ENCODE data around the gene RNPS1.

RNPS1 gene

DNA sequence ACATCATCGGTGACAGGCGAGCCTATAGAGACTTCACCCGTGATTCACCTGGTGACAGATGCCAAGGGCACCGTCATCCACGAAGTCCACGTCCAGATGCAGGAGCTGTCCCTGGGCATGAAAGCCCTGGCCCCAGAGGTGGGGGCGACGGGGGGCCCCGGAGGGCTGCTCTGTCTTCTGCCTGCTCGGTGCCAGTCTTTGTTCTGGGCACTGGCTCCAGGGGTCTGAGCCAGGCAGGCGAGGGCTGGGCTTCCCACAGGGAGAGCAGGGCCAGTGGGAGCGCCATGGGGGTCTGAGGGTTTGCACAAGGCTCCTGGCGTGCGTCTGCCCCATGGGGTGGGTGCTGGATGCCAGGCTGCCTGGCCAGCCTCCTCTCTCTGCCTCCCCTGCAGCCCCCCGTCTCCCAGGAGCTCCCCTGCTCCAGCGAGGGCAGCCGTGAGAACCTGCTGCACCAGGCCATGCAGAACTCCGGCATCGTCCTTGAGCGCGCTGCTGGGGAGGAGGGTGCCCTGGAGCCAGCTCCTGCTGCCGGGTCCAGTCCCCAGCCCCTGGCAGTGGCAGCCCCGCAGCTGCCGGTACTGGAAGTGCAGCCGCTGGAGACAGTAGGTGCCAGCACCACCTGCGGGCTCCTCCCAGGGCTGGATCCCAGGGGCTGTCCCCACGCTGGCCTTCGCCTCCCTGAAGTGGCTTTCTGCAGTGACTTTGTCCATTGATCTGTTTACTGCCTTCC lies 34.7 kb downstream of the RNPS1 start:
- ChIA-PET CTCF (interaction anchor here (2.0 kb wide), 1 partner anchor 18 kb away, joined by 7 read pairs; the partner anchor contains the start of gene ECI1), POLR2A (interaction anchor here (0.6 kb wide), 1 partner anchor 32 kb away, joined by 4 read pairs; no protein-coding TSS in a partner anchor)
- no peak for DNase-seq (ENCODE audit: extremely low spot score)
- TF ChIP-seq, protein P1, sequence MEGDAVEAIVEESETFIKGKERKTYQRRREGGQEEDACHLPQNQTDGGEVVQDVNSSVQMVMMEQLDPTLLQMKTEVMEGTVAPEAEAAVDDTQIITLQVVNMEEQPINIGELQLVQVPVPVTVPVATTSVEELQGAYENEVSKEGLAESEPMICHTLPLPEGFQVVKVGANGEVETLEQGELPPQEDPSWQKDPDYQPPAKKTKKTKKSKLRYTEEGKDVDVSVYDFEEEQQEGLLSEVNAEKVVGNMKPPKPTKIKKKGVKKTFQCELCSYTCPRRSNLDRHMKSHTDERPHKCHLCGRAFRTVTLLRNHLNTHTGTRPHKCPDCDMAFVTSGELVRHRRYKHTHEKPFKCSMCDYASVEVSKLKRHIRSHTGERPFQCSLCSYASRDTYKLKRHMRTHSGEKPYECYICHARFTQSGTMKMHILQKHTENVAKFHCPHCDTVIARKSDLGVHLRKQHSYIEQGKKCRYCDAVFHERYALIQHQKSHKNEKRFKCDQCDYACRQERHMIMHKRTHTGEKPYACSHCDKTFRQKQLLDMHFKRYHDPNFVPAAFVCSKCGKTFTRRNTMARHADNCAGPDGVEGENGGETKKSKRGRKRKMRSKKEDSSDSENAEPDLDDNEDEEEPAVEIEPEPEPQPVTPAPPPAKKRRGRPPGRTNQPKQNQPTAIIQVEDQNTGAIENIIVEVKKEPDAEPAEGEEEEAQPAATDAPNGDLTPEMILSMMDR (IDR thresholded peaks at IDR 0.05; ENCODE audit: control extremely low read depth, extremely low read depth, low read depth, missing control alignments): no peak

DNA sequence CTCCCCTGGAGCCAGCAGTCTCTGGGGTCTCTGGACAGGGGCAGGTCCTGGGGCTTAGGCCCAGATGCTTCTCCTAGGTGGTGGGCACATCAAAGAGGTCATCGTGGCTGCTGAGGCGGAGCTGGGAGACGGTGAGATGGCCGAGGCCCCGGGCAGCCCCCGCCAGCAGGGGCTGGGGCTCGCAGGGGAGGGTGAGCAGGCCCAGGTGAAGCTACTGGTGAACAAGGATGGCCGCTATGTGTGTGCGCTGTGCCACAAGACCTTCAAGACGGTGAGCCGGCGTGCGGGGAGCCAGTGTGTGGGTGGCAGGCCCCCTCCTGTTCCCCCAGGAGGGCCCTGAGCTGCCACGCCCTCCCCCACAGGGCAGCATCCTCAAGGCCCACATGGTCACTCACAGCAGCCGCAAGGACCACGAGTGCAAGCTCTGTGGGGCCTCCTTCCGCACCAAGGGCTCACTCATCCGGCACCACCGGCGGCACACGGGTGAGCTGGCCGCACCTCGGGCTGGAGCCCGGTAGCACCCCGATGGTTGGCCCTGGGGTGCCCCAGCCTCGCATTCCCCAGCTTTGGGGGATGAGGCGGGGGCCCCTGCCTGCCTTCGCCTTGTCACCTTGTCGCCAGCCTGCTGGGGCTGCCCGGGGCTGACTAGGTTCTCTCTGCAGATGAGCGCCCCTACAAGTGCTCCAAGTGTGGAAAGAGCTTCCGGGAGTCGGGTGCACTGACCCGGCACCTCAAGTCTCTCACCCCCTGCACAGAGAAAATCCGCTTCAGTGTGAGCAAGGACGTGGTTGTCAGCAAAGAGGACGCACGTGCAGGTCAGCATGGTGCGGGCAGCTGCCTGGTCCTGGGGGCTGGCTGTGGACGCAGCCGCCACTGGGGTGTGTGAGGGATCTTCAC lies 35.6 kb downstream of the RNPS1 start:
- TF ChIP-seq, protein P1 (IDR thresholded peaks at IDR 0.05; ENCODE audit: control extremely low read depth, extremely low read depth, low read depth, missing control alignments): no peak
- DNase-seq (ENCODE audit: extremely low spot score): no peak
- ChIA-PET CTCF (interaction anchor here (0.6 to 0.7 kb wide), 2 partner anchors 19 to 38 kb away, joined by 3 read pairs; partner anchors contain the start of gene ECI1), POLR2A (interaction anchor here (0.7 kb wide), 1 partner anchor 226 kb away, joined by 3 read pairs; no protein-coding TSS in a partner anchor)

DNA sequence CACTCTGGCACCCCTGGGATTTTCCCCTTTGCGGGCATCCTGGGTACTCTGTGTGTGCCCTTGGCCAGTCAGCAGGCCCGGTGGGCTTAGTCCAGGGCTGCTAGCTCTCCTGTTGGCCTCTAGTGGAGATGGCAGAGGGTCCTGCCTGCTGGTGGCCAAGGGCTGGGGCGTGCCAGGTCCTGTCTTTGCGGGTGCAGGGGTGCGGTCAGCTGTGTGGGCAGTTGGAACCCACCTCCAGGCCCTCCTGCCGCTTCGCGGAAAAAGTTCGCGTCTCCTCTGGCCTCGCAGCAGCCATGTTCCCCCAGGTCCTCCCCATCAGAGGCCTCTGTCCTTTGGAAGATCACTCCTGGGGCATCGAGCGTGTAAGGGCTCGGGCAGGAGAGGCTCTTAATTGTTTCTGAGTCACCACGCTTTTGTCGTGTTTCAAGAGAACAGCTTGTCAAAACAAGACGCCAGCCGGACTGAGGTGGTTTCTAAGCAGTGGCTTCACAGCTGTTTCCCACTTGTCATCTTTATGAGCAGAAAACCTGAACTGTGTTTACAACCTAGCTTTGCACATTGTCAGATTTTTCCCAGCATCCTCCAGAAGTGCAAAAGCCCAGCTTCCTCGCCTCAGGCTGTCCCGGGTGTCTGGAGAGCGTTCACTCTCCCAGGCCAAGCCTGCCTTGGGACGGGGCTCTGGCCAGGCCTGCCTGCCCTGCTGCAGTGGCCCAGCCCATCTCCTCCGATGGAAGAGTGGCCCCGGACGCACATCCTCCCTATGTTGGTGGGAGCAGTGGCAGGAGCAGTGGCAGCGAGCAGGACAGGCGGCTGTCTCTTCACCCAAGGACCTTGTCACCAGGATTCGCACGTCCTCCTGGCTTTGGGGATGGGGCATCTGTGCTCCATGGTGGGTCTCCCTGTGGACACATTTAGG lies 36.7 kb downstream of the RNPS1 start:
- POLR2A ChIA-PET: no interaction called here
- TF ChIP-seq, protein P1 (IDR thresholded peaks at IDR 0.05; ENCODE audit: control extremely low read depth, extremely low read depth, low read depth, missing control alignments): no peak
- no peak for DNase-seq (ENCODE audit: extremely low spot score)
- CTCF ChIA-PET: no interaction called here

DNA sequence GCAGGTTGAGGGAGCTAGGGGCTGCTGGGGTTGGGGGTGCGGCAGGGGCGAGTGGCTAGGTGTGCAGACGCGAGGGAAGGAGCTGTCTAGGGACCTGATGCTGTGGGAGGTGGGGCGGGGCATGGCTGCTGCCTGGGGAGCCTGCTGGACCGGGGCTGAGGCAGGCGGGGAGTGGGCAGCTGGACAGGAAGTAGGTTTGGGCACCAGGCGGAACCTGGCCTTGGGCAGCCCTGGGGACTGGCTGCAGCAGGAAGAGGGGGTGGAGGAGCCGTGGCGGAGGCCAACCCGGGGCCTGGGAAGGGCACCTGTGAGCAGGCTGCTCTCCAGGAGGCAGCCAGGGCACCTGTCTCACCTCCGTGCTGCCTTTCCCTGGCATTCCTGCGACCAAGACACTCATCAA lies 37.5 kb downstream of the RNPS1 start:
- DNase-seq (ENCODE audit: extremely low spot score): no peak
- TF ChIP-seq, protein P1 (IDR thresholded peaks at IDR 0.05; ENCODE audit: control extremely low read depth, extremely low read depth, low read depth, missing control alignments): no peak
- POLR2A ChIA-PET: no interaction called here
- CTCF ChIA-PET: no interaction called here

DNA sequence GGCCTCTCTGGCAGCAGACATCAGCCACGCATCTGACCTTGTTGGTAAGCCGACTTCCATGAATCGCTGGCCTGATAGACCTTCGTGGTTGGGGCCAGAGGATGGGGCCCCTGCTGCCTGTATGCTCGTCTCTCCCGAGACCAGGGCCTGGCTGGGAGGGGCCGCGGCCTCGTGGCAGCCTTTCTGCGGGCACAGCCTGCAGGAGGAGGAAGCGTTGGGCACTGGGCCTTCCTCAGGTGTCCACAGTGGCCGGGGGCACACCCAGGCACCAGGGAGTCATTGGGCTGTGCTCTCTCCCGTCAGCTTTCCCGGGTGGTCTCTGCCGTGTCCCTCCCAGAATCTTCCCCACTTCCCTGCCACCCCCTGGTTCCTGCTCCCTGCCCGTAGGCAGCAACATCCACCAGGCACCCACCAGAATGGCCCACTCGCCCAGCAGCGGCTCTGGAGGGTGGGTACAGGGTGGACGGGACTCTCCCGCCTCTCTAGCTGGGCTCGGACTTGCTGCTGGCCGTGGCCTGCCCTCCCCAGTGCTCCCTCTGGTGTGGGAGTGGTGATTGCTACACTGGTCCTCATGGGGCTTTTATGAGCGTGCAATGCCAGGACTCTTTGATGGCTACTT lies 38.2 kb downstream of the RNPS1 start:
- DNase-seq (ENCODE audit: extremely low spot score): no peak
- ChIA-PET CTCF (no interaction called here), POLR2A (no interaction called here)
- TF ChIP-seq, protein P1 (IDR thresholded peaks at IDR 0.05; ENCODE audit: control extremely low read depth, extremely low read depth, low read depth, missing control alignments): no peak

Measured in GM10248 (cell line).